GM19023 (cell line): ENCODE measurements around the gene CCDC146.

ENCODE experiments used
- ATAC-seq: cut with Tn5 transposase; IDR thresholded peaks from one replicate; pipeline ENCODE4 v1.9.1; 2021; ENCODE audit warnings: mild to moderate bottlenecking, moderate library complexity; ENCODE audit not compliant: unreplicated experiment

Gene CCDC146

DNA sequence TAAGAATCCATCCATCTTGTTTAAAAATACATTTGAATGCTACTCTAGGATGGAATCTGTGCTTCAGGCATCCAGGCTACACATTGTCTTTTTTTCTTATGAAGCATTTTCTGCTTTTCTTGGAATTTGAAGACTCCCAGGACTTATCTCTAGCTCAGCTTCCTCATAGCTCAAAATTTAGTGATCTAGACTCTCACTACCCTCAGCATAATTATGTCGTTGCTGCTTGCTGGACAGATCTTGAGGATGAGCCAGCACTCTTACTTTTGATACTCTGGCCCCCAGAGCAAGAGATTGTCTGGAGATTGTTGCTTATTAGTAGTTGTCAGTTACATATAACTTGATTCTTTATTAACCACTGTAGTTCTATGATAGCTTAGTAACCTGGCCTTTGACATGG is 160.5 kb downstream of the CCDC146 start:
- no peak for ATAC-seq

DNA sequence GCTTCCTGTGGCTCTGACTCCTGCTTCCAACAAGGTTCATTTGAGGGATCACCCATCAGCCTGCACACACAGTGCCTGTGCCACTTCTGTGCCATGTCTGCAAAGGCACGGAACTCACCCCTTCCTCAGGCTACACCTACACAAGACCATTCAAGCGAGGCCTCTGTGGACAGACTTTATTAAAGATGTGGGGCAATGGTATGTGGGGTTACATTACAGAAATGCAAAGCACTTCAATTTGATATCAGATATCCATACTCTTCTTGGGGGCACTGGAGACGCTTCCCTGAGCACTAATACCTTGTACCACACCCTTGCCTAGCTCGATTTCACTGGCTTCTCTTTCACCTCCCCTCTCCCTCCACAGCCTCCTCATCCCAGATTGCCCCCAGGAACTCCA is 161.6 kb downstream of the CCDC146 start:
- no peak for ATAC-seq

- ATAC-seq: no peak
These were observed 162.2 kb downstream of the CCDC146 start for GRCh38 chr7:77284616-77285015.

DNA sequence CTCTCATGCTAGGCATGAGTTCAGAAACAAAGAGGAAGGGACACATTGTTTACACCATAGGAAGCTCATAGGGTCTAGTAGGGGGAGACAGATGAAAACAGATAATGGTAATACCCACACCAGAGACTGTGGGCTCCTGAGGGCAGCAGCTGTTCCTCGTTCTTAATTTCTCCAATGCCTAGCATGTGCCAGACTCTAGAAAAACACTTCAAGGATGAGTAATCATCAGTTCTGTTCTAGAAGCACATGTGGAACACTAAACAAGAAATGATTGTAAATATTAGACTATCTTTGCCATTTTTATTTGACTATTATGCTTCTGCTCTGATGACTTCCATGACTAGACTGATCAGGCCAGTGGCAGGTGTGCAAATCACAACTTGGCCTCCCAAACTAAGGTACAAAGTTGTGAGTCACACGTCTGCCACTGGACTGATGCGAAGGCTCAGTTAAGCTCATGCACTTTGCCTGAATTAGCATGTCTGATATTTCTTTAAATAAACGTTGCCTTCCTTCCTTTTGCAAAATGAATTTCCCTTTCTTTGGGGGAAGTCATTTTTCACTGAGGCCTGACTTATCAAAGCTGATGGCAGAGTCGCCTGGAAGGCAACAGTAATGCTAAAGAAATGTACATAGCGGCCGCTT is 166.4 kb downstream of the CCDC146 start:
- no peak for ATAC-seq

- ATAC-seq: no peak
These were observed 167.0 kb downstream of the CCDC146 start for GRCh38 chr7:77289387-77289786.

DNA sequence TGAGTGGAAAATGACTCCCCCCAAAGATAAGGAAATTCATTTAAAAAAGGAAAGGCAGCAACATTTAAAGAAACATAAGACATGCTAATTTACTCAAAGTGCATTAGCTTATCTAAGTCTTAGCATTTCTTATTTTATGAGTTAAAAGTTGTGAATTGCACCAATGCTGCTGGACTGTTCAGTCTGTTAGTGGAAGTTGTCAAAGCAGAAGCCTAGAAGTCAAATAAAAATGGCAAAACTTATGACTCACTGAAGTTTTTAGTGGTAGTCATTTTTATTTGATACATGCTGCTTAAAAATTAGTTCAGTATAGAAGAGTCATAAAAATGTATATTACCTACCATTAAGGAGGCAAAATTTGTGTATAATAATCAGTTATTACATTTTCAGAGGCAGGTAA is 168.0 kb downstream of the CCDC146 start:
- ATAC-seq: no peak

- ATAC-seq: no peak
These were observed 170.6 kb downstream of the CCDC146 start for GRCh38 chr7:77293046-77293445.

DNA sequence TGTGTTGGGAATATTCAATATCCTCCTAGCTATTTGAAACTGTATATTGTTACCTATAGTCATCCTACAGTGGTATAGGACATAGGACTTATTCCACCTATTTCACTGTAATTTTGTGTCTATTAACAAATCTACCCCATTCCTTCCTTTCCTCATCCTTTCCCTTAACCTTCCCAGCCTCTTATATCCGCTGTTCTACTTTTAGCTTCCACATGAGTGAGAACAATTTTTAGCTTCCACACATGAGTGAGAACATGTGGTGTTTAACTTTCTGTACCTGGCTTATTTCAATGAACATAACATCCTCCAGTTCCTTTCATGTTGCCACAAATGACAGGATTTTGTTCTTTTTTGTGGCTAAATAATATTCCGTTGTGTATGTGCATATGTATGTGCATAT is 173.1 kb downstream of the CCDC146 start:
- ATAC-seq: no peak

DNA sequence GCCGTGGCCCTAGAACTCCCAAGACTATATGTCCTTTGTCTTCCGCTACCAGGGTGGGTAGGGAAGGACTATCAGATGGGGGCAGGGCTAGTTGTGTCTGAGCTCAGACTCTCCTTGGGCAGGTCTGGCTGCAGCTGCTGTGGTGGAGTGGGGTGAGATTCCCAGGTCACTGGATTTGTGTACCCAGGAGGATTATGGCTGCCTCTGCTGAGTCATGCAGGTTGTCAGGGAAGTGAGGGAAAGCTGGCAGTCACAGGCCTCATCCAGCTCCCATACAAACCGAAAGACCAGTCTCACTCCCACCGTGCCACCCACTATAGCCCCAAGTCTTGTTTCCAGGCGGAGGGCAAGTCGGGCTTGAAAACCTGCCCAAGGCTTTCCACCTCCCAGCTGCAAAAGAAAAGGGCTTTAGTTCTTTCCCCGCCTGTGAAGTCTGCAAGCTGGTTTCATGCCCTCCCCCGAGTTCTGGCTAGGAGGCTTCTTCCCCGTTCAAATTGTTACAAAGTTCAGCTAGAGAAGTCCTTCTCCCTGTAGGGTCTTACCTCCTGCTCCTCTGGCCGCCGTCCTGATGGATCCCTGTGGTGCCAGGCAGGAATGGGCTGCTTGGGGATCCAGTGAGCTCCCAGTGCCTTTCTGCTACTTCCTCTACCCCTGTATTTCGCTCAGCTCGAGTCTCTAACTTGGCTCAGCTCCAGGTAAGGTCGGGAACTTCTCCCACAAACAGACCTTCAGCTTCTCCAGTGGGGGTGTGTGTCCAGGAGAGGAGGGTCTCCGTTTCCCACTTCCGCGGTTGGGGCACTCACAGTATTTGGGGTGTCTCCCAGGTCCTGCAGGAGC is 184.0 kb downstream of the CCDC146 start:
- no peak for ATAC-seq

- ATAC-seq: no peak
These were observed 186.4 kb downstream of the CCDC146 start for GRCh38 chr7:77308792-77309191.

- no peak for ATAC-seq
These were observed 187.4 kb downstream of the CCDC146 start for GRCh38 chr7:77309714-77310220.

DNA sequence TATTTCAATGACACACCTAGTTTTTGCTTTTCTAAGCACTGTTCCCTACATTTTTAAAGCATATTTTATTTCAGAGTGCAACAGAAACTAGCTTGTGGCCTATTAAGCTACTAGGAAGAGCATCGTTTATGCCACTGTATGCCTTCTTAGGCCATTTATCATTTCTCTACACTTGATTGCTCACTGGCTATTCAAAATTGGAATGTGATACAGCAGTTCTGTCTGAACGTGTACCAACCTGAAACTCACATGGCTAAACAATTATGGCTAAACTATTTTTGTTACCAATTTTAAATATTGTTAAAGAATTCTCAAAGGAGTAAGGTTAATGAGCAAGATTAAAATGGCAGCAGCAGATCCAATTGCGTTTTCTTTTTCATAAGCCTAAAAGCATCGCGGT is 188.6 kb downstream of the CCDC146 start:
- ATAC-seq: no peak

- ATAC-seq: no peak
These were observed 190.7 kb downstream of the CCDC146 start for GRCh38 chr7:77313085-77313484.

GRCh38 chr7:77313876-77314480 is 191.6 kb downstream of the CCDC146 start:
- no peak for ATAC-seq

GRCh38 chr7:77315182-77315591 is 192.8 kb downstream of the CCDC146 start:
- ATAC-seq: no peak

DNA sequence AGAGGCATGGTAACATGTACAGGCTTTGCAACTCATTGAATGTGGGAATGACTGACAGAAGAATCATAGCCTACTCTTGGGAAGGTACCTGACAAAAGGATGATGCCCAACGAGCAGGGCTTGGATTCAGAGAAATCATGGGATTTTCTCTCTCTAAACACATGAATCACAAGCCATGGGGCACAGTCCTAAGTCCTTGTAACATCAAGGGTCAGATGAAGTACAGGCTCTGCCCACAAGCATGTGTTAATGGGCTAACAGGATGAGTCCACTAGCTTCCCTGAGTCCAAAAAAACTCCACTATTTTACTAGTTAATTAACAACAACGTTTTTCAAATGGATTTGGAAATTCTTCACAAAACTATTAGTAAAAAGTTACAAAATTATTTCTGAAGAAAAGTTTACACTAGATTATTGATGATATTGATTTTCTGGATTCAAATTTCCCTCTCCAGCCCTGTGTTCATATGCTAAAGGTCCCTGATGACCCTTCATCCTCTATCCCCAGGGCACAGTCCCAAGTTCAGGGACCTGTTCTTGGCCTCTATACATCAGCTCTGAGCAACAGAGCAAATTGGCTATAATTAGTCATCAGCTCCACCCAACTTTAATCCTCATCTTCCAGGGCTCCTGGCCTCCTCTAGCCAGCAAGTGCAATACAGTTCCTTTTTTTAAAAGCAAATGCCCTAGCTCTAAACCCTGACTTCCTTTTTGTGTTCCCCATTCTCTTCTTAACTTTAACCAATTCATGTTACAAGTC is 194.0 kb downstream of the CCDC146 start:
- no peak for ATAC-seq

DNA sequence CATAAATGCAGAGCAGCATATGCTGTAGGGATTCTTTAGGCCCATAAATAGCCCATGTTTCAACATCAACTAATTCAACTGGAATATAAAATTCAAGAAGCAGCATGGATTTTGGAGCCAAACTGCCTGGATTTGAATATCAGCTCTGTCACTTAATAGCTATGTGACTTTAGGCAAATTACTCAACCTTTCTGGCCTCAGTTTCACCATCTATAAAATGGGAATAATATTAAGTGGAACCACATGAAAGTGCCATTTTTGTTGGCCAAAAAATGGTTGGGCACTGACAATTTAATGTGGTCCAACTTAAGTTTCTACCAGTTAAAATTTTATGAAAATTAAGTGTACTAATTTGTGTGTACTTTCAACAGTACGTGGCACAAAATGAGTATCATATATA is 195.6 kb downstream of the CCDC146 start:
- ATAC-seq: no peak

GRCh38 chr7:77320137-77320536 is 197.7 kb downstream of the CCDC146 start:
- no peak for ATAC-seq

DNA sequence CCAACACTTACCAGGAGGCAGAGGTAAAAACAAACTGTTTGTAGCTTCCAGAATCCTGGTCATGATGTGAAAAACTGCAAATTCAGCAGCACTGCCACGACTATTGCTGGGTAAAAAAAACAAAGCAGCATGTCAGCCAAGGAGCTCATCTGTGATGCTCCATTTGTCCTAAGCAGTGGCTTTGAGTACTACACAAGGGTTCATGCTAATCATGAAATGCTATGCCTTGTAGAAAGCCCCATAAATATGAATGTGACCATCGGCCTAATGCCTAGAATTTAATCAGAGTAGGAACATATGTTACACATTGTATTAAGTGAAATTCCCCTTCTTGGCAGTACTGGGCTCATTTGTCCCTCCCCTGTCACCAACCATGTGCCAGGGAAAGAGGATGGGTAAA is 198.3 kb downstream of the CCDC146 start:
- no peak for ATAC-seq

- ATAC-seq: no peak
These were observed 198.9 kb downstream of the CCDC146 start for GRCh38 chr7:77321300-77321699.

- no peak for ATAC-seq
These were observed 203.7 kb downstream of the CCDC146 start for GRCh38 chr7:77326131-77326530.
